SKM-1 (cell line): Measurements from ENCODE around the gene EVA1A.

Source experiments
- DNase-seq: peaks from one replicate; lab custom pipeline; 2025; ENCODE audit not compliant: unreplicated experiment; lab: John Stamatoyannopoulos, UW

Gene EVA1A

DNA sequence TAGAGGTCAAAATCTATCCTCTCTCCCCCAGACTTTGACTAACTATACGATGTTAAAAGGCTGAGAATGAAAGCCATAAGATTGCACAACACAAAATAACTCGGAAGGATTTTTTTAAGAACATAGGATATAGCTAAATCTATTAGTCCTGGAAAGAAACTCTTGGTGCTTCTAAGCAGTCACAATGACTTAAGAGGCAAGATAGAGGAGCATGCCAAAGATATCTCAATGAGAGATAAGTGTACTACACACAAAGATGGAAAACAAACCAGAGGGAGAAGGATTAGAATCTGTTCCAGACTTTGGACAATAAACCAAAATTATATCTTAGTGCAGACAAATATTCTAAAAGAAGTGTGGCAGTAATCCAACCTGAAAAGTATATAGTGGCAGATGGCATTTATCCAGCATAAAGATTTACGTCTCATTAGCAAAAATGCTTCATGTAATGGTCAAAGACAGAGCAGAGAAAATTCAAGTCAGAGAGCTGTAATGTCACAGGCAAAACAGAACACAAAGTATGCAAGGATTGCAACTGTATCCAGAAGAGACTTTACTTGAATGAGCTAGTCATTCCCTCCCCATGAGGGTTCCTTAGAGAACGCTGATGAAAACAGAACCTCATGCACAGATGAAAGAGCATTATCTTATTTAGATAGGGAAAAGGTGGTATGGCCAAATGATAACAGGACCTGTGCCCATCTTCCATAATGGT, 28.8 kb upstream of the EVA1A start:
- no peak for DNase-seq

DNA sequence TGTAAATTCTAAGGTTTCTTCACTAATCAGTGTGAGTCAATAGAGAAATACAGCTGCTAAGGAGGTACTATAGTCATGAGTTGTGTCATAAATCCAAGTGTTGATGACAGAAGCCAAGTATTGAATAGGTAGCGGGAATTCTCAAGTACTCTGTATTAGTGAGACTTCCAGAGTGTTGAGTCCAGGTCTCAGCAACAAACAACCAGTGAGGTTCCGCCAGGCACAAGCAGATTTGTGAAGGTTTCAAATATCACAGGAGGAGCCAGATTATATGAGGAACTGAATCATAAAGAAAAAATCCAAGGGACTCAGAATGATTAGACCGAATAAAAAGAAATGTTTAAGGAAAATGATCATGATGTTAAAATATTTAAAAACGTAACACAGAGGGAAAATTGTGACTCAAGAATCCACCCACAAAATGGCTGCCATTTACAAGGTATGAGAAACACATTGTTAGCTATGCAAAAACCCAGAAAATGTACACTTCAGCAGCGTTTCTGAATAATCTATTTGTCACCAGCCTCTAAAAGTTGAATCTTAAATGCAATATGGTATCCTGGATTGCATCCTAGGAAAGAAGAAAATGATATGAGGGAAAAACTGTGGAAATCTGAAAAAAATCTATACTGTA, 27.3 kb upstream of the EVA1A start:
- no peak for DNase-seq

DNA sequence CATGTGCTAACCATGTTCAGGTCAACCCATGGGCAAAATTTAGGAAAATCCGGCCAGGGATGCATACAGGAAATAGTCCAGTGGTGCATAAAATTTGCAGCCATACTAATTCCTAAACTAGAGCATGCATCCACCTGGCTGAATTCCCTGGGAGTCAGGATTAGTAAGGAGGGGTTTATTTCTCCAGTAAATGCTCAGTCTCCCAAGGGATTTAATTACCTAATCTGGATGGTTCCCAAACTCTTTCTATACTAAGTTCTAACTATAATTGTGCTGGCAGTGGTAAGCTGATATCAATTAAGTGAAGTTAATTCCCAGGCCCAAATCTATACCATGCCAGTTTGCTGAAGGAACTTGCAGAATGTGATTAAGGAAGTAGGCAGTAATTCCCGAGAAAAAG, 26.2 kb upstream of the EVA1A start:
- DNase-seq, result no peak

DNA sequence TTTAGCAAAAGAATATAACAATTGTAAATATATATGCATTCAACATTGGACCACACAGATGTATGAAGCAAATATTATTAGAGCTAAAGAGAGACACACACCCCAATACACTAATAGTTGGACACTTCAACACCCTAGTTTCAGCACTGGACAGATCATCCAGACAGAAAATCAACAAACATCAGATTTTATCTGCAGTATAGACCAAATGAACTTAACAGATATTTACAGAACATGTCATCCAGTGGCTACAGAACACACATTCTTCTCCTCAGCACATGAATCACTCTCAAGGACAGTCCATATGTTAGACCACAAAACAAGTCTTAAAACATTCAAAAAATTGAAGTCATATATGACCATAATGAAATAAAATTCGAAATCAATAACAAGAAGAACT, 22.1 kb upstream of the EVA1A start:
- no peak for DNase-seq

DNA sequence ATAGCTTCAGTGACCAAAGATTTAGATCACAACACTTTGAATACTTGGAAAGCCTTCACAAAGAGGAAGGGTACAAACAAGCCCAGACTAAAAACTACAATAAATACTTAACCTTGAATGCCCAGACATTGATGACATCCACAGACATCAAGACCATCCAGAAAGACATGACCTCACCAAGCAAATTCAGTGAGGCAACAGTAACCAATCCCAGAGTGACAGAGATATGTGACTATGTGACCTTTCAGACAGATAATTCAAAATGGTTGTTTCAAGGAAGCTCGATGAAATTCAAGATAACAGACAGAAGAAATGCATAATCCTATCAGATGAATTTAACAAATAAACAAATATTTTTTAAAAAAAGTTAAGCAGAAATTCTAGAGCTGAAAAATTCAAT, 19.9 kb upstream of the EVA1A start:
- no peak for DNase-seq

DNA sequence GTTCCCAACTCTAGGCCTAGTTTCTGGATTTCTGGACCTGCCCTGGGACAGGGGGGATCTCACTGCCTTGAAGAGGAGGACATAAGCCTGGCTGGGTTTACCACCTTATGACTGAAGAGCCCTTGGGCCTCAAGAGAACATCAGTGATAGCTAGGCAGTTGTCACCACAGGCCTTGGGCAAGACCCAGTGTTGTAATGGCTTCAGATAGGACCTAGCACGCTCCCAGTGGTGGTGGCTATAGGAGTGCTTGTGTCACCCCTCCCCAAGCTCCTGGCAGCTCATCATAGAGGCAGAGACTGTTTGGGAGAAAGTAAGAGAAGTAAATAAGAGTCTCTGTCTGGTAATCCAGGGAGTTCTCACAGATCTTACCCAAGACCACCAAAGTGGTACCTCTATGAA, 19.4 kb upstream of the EVA1A start:
- no peak for DNase-seq

DNA sequence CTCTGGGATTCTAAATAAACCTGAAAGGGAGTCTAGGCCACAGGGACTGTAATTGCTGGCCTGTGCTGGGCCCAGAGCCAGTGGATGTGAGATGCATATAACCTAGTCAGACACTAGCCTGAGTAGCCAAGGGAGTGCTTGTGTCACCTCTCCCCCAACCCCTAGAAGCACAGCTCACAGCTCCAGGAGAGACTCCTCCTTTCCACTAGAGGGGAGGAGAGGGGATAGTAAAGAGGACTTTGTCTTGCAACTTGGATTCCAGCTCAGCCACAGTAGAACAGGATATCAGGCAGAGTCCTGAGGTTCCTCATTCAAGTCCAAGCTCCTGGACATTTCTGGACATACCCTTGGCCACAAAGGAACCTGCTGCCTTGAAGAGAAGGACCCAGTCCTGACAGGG, 18.4 kb upstream of the EVA1A start:
- DNase-seq, result no peak

DNA sequence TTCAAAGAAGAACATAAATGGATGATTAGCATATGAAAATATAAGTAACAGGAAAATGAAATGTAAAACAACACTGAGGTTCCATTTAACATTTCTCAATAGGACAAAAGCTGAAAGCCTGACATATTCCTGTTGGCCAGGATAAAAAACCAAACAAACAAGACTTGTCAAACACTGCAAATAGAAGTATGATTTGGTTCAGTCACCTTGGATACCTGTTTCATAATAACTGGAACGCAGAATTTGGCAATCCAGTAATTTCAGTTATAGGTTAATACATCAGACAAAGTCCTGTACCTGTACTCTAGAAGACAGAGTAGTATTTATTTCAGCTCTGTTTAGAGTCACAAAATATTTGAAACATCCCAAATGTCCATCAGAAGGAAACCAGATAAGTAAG, 16.5 kb upstream of the EVA1A start:
- DNase-seq, result no peak

DNA sequence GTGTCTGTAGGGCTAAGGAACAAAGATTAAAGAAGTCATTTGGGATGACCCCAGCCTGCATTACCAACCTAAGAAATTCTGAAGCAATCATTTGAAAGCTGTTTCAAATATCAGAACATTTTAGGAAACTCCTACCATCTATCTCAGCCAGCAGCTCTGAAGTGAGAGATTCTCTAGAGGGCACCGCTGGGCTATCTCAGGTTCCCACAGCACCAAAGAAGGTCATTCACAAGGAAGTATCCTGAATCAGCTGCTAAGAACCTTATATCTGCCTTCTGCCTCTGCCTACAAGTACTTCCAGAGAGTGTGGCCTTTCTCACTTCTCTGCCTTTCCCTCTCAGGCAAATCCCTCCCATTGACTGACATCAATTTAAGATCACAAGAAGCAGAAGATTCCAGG, 13.4 kb upstream of the EVA1A start:
- DNase-seq, result no peak

DNA sequence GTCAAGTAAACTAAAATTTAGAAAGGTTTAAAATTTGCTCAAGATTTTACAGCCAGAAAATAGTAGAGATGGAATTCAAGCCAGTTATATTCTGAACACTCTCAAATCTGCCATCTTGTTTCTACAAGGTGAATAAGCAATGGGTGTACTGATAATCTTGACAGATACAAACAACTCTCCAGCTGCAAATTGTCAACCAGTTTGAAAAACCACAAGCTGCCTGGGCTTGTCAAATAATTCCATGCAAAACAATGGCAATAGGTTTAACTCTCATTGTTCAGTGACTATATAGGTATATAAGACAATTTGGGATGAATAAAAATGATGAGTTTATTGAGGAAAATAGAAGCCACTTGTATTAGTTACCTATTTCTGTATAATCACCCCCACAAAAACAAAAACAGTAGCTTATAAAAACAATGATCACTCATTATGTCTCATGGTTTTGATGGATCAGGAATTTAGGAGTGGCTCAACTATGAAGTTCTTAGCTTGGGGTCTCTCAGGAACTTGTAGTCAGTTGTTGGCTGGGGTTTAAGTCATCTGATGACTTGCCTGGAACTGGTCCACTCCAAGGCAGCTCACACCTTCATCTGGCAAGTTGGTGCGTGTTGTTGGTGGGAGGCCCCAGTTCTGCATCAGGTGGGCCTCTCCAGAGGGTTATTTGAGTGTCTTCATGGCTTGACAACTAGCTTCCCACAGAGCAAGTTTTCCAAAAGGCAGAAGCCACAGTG, 12.6 kb upstream of the EVA1A start:
- no peak for DNase-seq

DNA sequence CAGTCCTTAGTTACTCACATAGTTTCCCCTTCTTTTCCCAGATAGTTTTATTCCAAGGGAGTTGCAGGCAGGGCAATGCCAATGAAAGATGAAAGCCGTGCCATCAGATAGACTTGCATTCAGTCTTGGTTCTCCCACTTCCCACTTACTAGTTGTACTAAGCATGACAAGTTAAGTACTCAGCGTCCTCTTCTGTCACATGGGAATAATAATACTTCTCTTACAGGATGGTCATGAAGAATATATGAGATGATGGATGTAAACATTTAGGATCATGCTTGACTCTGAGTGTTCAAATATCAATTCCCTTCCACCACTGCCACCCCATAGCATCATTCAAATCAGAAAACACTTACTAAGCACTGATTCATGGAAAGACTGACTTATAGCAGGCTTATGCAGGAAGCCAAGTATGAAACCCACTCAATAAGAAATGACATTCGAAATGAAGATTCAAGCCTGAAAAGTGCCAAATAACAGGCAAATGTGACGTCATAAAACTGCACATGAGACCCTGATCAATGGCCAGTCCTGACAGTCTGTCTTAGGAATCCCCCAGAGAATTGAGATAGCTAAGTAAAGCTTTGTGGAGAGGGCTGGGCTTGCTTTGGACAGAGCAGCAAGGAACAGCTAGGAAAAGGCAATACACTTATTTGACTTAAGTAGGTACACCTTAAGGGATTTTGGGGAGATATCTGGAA, 11.1 kb upstream of the EVA1A start:
- no peak for DNase-seq

DNA sequence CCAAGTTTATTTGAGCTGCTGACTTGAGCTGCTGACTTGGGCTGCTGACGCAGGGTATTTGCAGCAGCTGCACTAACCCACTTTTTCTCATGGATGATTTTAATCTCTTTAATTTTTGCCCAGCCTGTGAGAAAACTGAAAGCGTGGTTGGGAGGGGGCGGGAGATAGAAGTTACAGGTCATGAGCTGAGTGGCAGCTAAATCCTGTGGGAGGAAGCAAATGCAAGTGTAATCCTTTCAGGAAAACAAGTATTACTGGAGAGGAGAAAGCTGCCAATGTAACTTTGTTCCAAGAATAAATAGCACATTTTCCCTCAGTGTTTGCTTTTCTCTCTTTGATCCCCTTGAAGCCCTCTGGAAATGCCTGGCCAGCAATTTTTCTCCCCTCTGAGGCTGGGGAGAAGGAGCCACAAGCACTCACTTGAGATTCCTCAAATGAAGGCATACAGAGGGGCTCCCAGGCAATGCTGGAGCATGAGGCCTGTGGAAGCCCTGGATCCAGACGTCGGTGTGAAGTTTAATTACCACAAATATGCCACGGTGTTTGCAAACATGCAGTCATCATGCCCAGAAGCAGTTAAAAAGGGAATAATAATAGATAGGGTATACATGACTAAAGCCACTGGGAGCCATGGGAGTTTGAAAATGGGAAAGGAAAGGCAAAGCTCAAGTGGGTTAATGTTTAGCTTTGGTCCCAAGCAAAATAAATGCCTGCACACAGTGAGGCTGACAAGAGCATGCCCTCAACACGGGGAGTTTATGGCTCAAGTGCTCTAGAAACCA, 10.4 kb upstream of the EVA1A start:
- DNase-seq, result no peak

DNA sequence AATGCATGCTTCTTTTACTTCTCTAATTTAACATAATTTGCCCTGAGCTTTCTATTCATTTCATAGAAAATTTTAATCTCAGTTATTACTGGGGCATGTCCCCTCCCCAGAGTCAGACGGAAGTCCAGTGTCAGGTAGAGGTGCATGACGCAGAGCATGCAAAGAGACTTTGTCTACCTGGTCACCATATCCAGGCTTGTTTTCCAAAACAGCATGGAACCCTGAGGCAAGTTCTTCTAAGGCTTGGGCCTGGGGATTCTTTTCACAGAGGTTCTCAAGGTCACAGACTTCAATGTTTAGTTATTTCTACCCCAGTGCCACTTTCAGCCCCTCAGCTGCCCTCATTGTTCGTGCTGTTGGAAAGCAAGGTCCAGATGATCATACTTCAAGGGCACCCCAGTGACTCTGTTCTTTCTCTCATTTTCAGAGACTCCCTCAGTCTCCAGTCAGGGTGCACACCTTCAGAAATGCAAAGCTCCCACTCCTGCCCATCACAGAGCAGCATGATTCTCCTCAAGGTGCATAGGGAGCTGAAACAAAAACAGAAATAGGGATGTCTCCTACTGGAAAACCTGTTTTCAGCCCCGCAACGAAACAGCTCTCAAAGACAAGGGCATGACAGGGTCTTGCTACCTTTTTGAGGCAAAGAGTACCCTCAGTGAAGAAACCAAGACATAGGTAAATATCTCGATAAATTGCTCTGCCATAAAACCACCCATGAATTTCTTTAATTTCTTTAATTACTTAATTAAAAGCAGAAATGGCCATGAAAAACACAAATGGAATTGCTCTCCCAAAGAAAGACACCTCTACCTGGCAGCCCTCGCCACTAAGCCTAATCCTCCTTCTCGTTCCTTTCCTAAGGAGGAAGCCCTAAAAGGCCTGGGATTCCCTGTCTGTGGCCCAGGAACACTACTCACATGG, 9.5 kb upstream of the EVA1A start:
- no peak for DNase-seq

DNA sequence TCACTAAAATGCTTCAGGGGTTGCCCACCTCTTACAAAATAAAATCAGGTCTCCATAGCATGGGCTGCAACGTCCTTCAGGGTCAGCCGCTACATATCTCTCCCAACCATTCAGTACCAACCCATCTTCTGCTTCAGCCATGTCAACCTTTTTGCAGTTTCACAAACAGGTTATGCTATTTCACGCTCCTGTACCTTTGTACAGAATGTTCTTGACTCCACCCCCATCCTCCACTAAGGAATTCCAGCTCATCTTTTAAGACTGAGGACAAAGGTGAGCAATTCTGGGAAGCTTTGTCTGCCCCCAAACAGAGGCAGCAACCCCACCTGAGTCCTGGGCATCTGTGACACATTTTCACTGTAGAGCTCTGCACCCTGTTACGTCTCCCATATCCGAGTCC, 8.8 kb upstream of the EVA1A start:
- no peak for DNase-seq

DNA sequence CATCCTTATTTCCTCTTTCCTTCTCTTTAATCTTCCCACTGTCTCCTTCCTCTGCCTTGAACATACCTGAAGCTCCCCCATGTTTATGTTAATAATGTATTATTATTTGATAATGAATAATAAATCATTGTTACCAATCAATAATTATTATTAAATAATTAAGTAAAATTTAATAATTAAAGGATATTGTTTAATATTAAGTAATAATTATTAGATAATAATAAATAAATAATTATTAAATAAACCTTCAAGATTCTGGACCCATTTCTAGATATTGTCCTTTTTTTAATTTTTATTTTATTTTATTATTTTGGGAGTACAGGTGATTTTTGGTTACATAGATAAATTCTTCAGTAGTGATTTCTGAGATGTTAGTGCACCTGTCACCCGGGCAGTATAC, 7.4 kb upstream of the EVA1A start:
- DNase-seq, result no peak

DNA sequence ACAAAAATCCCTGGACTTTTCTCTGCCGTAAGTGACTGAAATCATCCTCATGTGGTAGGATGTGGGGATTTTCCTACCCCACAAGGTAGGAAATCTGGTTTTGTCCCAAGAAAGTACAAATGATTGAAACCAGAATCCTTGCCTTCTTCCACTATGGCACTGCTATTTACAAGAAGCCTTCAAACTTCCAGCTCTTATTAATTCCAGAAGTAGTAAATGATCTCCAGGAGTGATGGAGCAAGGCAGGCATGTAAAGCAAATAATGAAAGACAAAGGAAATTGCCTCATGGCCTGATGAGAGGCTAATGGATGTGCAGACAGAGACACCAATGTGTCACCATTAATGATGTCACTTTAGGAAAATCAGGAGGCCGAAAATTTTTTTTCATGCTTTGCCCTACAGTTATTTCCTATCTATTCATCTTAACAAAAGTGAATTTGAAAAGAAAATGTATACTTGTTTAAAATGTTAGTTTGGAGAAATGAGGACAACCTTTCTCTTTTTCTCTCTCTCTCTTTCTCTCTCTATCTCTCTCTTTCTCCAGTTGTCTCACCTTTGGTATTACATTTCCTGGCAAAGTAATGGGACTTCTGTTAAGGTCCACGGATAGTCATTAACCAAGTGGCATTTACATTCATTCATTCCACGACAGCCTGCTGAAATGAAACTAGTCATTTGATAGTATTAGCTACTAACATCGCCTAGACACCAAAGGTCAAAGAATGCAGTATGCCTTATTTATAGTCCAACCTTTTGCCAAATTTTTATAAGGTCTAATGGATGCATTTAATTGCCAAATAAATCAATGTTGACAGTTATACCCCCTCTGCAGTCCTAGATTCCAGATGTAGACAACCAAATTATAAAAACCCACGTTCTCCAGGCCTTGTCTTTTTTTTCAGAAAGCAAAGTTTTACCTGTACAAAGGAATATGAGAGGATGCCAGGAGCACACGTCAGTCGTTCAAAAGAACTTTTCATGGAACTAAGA, 5.0 kb upstream of the EVA1A start:
- no peak for DNase-seq

DNA sequence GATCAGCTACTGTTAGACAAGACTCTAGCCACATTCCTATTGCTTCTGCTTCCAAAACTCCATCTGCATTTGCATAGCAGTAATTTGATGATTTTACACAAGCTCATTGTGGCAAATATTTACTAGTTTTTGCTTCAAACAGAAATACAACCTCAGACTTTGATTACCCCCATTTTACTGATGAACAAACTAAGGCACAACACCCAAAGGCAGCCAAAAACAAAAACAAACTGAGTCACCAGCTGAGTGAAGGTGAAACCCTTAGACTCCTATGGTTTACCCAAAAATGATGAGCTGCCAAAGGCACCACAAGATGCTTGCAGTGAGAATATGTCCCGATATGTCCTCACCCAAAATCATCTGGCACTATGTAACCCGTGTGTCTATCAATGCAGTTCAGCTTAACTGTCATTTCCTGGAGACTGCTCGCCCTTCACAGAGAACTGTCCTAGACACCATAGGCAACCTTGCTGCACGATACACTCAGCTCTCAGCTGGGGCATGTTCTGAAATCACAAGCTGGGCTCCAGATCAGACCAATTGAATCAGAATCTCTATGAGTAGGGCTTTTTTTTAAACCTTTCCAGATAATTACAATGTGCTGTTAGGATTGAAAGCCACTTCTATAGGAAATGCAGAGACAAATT, 4.1 kb upstream of the EVA1A start:
- no peak for DNase-seq

DNA sequence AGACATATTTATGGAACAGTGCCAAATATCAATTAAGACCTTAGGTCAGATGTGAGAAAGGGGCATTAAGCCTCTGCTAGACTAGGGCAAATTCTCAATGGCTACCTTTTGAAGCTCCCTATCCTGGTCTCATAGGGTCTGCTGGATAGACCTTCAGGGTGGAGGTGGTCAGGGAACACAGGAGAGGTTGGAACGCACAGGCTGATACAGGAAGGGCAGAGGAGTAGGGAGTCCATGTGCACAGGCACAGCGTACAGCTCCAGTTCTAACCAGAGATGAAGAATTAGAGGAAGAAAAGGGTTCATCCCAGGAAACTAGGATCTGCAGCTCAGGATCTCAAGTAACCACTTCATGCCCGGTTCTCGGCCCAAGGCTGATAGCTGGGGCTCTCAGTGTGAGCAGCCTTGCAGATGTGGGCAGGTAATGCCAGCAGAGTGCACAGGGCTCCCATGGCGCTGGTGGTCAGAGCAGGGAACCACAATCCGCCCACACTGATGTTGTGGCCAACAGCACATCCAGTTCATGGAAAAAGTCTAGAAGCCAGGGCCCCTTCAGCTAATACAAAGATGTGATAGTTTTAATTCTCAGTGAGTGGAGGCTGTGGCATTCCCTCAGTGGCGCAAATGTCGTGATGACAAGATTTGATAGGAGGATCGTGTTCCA, 3.4 kb upstream of the EVA1A start:
- no peak for DNase-seq
